GM12878 (cell line): ENCODE results near the gene ESYT2. TPM values are rescaled to one million over a fixed set of nuclear protein-coding genes. Genes with fewer than 3 reads are reported as not detected.

ENCODE experiments used
- ATAC-seq: fragments of 200-7000 bp; cut with Tn5 transposase; 3 replicates; pipeline ENCODE4 v1.9.1; 2020; ENCODE audit warnings: mild to moderate bottlenecking, moderate library complexity
- BruUV-seq: library from RNA; stranded (reverse); fragments of 400-500 nt; replicated peaks from 2 replicates; lab custom pipeline; 2021; lab: Mats Ljungman, UMichigan
- CTCF ChIA-PET: fragments of 300-600 bp; sonication (Branson Sonifier 250); formaldehyde crosslinking; extraction: SDS; loops from one replicate; lab custom pipeline; 2021; ENCODE audit warnings: inconsistent platforms; lab: Yijun Ruan, JAX
- POLR2A ChIA-PET: fragments of 350-600 bp; formaldehyde crosslinking; extraction: SDS; loops from one replicate; lab custom pipeline; 2021; ENCODE audit warnings: inconsistent platforms; lab: Charles Lee
- RAD21 ChIA-PET: fragments of 300-600 bp; sonication (Branson Sonifier 250); formaldehyde crosslinking; loops from one replicate; lab custom pipeline; 2023; ENCODE audit warnings: antibody characterized with exemption; ENCODE audit not compliant: unreplicated experiment; lab: Charles Lee
- SMC1A ChIA-PET: fragments of 300-600 bp; sonication (Branson Sonifier 250); formaldehyde crosslinking; loops from one replicate; lab custom pipeline; 2023; ENCODE audit not compliant: unreplicated experiment, uncharacterized antibody; lab: Charles Lee
- DNase-seq: peaks from one replicate; pipeline ENCODE4 v3.0.0-alpha.2; 2011; ENCODE audit warnings: low read depth, low spot score
- FAIRE-seq: peaks from 3 replicates; lab custom pipeline; 2011; peaks lifted over from hg19 to GRCh38; lab: Jason Lieb, UNC
- H2AFZ ChIP-seq: 2 replicates; pipeline ENCODE4 v1.6.0; 2011; ENCODE audit warnings: low read depth, low read length, control low read depth; ENCODE audit not compliant: control insufficient read depth
- H3K27ac ChIP-seq: 2 replicates; pipeline ENCODE4 v1.5.1; 2011; ENCODE audit warnings: control low read depth; ENCODE audit not compliant: control insufficient read depth, insufficient read depth
- H3K27me3 ChIP-seq, 2 experiments: replicated peaks in 1 of 2; 2 replicates each; pipeline versions ENCODE4 v1.6.0 to v1.6.1; 2011; ENCODE audit warnings: low read length in 1 of 2; ENCODE audit not compliant: control insufficient read depth in 2 of 2, insufficient read depth in 2 of 2
- H3K36me3 ChIP-seq, 2 experiments: 2 replicates each; pipeline ENCODE4 v1.5.1; 2011; ENCODE audit warnings: low read length in 1 of 2; ENCODE audit not compliant: control insufficient read depth in 2 of 2, insufficient read depth in 2 of 2
- H3K4me1 ChIP-seq: 2 replicates; pipeline ENCODE4 v1.6.1; 2011; ENCODE audit warnings: mild to moderate bottlenecking, low read length, moderate library complexity, mixed read lengths; ENCODE audit not compliant: control insufficient read depth, insufficient read depth
- H3K4me2 ChIP-seq: 2 replicates; pipeline ENCODE4 v1.6.0; 2011; ENCODE audit warnings: control low read depth; ENCODE audit not compliant: control insufficient read depth, insufficient read depth
- H3K4me3 ChIP-seq: fragments of 200-600 bp; sonication (generic); 2 replicates; pipeline ENCODE4 v1.5.1; 2016
- H3K79me2 ChIP-seq: 2 replicates; pipeline ENCODE4 v1.6.0; 2011; ENCODE audit warnings: low read length; ENCODE audit not compliant: control insufficient read depth, insufficient read depth
- H3K9ac ChIP-seq: 2 replicates; pipeline ENCODE4 v1.8.0; 2011; ENCODE audit warnings: low read length, control low read depth, mixed read lengths; ENCODE audit not compliant: control insufficient read depth, insufficient read depth
- H3K9me3 ChIP-seq: replicated peaks from 3 replicates; pipeline ENCODE4 v1.5.1; 2011; ENCODE audit warnings: mild to moderate bottlenecking, low read length; ENCODE audit not compliant: control insufficient read depth, insufficient read depth
- H4K20me1 ChIP-seq: 2 replicates; pipeline ENCODE4 v1.6.0; 2011; ENCODE audit not compliant: control insufficient read depth, insufficient read depth
- BCL11A ChIP-seq: IDR thresholded peaks from 2 replicates; pipeline ENCODE4 v1.6.1; 2011; ENCODE audit warnings: low read depth, low read length
- BCL3 ChIP-seq: IDR thresholded peaks from 2 replicates; pipeline ENCODE4 v1.6.1; 2011; ENCODE audit warnings: borderline replicate concordance, low read depth, mild to moderate bottlenecking, moderate library complexity, low read length; ENCODE audit not compliant: insufficient read depth, poor library complexity, severe bottlenecking
- CHD1 ChIP-seq: IDR thresholded peaks from 2 replicates; pipeline ENCODE4 v1.6.1; 2012; ENCODE audit warnings: low read depth, low read length, improper control_type of control experiment
- DPF2 ChIP-seq: fragments of 450-650 bp; IDR thresholded peaks from 2 replicates; pipeline ENCODE4 v1.6.1; 2017; ENCODE audit warnings: mild to moderate bottlenecking
- FOXK2 ChIP-seq: fragments of 450-650 bp; IDR thresholded peaks from 2 replicates; pipeline ENCODE4 v1.6.1; 2017; ENCODE audit warnings: mild to moderate bottlenecking, moderate library complexity
- GATAD2B ChIP-seq: fragments of 450-650 bp; conservative IDR thresholded peaks from 2 replicates; pipeline ENCODE4 v1.6.1; 2017; ENCODE audit warnings: low read depth, mild to moderate bottlenecking, moderate library complexity
- IKZF1 ChIP-seq: fragments of 450-650 bp; conservative IDR thresholded peaks from 2 replicates; pipeline ENCODE4 v1.6.1; 2017; ENCODE audit warnings: antibody characterized with exemption, mild to moderate bottlenecking
- MAX ChIP-seq: IDR thresholded peaks from 2 replicates; pipeline ENCODE4 v1.6.1; 2012; ENCODE audit warnings: low read depth, low read length, improper control_type of control experiment
- NFXL1 ChIP-seq: fragments of 450-650 bp; IDR thresholded peaks from 2 replicates; pipeline ENCODE4 v1.6.1; 2017; ENCODE audit warnings: antibody characterized with exemption, mild to moderate bottlenecking, borderline replicate concordance
- PKNOX1 ChIP-seq: fragments of 450-650 bp; IDR thresholded peaks from 2 replicates; pipeline ENCODE4 v1.6.1; 2016; ENCODE audit warnings: mild to moderate bottlenecking
- SMARCA5 ChIP-seq: fragments of 450-650 bp; IDR thresholded peaks from 2 replicates; pipeline ENCODE4 v1.6.1; 2017; ENCODE audit warnings: mild to moderate bottlenecking
- SMC3 ChIP-seq: IDR thresholded peaks from 2 replicates; pipeline ENCODE4 v1.6.1; 2011; ENCODE audit warnings: low read length, improper control_type of control experiment, borderline replicate concordance
- STAT1 ChIP-seq: fragments of 450-650 bp; conservative IDR thresholded peaks from 2 replicates; pipeline ENCODE4 v1.6.1; 2014; ENCODE audit warnings: antibody characterized with exemption, mild to moderate bottlenecking
- SUPT20H ChIP-seq: IDR thresholded peaks from 2 replicates; pipeline ENCODE4 v1.6.1; 2011; ENCODE audit warnings: low read depth, mild to moderate bottlenecking, low read length, moderate library complexity, borderline replicate concordance; ENCODE audit not compliant: control insufficient read depth
- YBX1 ChIP-seq: fragments of 450-650 bp; IDR thresholded peaks from 2 replicates; pipeline ENCODE4 v1.6.1; 2016; ENCODE audit warnings: antibody characterized with exemption
- ZNF24 ChIP-seq: fragments of 450-650 bp; IDR thresholded peaks from 2 replicates; pipeline ENCODE4 v1.6.1; 2017; ENCODE audit warnings: antibody characterized with exemption, mild to moderate bottlenecking
- WGBS: methylation state at CpG from one replicate; pipeline ENCODE4 v1.1.6; 2016; ENCODE audit warnings: low lambda C conversion rate; ENCODE audit not compliant: insufficient replicate concordance, insufficient coverage; ENCODE audit errors: missing lambda C conversion rate; 5-methylcytosine and 5-hydroxymethylcytosine counted together
- in situ Hi-C: fragments of 300-500 bp; cut with MboI; formaldehyde crosslinking; loops from 9 replicates; pipeline ENCODE4 v1.14.3; 2018; ENCODE audit warnings: mixed read lengths
- intact Hi-C: fragments of 100-400 bp; cut with micrococcal nuclease; formaldehyde crosslinking; loops from one replicate; pipeline ENCODE4 v1.14.2; 2022; ENCODE audit not compliant: unreplicated experiment
- polyA plus RNA-seq, 11 experiments: library from polyadenylated mRNA; depleted of rRNA in 4 of 11; unstranded in 6 of 11; stranded (reverse) in 5 of 11; fragments of >200 nt; fragmentation: Nextera tagmentation in 4 of 11; fragmentation: Illumina TruSeq in 1 of 11; extraction: Ambion mirVana in 4 of 11; extraction: Trizol in 1 of 11; gene quantifications; 1 replicate in 1 of 11; 2 replicates in 10 of 11; pipeline versions ENCODE4 v1.2.1 to v1.2.3, GENCODE V29; 2011 to 2016; ENCODE audit warnings: inconsistent platforms in 2 of 11, missing spikeins in 2 of 11, low read depth in 1 of 11
- total RNA-seq, 4 experiments: library from RNA; depleted of rRNA in 3 of 4; stranded (reverse); fragments of >200 nt in 3 of 4; fragmentation: Illumina TruSeq in 1 of 4; extraction: Trizol in 1 of 4; gene quantifications; 2 replicates each; pipeline versions ENCODE4 v1.2.1 to v1.2.3, GENCODE V29; 2013 to 2021

The ESYT2 gene
- total and polyA plus RNA-seq, 10 of the 15 experiments (the other 5 are each of a cell fraction or from before 2014, with no cell fraction given): 1.9 to 44.6 (median 21.4) TPM

GRCh38 chr7:158850545-158851102, 21.3 kb upstream of the ESYT2 start:
- intact Hi-C loops (no loop called here), in situ Hi-C loops (no loop called here)
- FAIRE-seq: no peak
- CTCF ChIA-PET: interaction anchor here (1.0 kb wide), 1 partner anchor 10 kb away, joined by 3 read pairs; no protein-coding TSS in a partner anchor
- Histone ChIP-seq H4K20me1 (no peaks in the 10 kb centered on the region), H3K4me3 (no peak overlapping the region), H3K9me3 (no peaks in the 10 kb centered on the region; the same call in 1 of the 3 replicates), H3K4me1 (no peaks in the 10 kb centered on the region), H3K9ac (no peak overlapping the region), H3K36me3 (no peaks in the 10 kb centered on the region), H3K27ac (no peak overlapping the region), H2AFZ (no peak overlapping the region), H3K4me2 (no peak overlapping the region), H3K79me2 (no peaks in the 10 kb centered on the region), H3K27me3 (no peaks in the 10 kb centered on the region)
- no peak for ATAC-seq
- BruUV-seq: no TSS peak
- 38% methylated on average over 5 of the region's 5 CpGs for WGBS
- POLR2A ChIA-PET: no interaction called here
- RAD21 ChIA-PET: interaction anchor here (0.8 kb wide), 1 partner anchor 13 kb away, joined by 4 read pairs; no protein-coding TSS in a partner anchor
- SMC1A ChIA-PET: interaction anchor here (1.8 kb wide), 1 partner anchor 10 kb away, joined by 6 read pairs; no protein-coding TSS in a partner anchor
- no peak for DNase-seq
- TF ChIP-seq CHD1 (no peak), ZNF24 (no peak), FOXK2 (no peak), PKNOX1 (no peak), STAT1 (no peak), SMC3 (no peak), SUPT20H (no peak), GATAD2B (no peak), BCL11A (no peak), MAX (no peak), IKZF1 (no peak), SMARCA5 (no peak), NFXL1 (no peak), DPF2 (no peak), YBX1 (no peak), BCL3 (no peak)
